K562 (cell line): ENCODE measurements around the gene ANGPTL1.

Source experiments
- CHD2 ChIP-seq: IDR thresholded peaks from 2 replicates; pipeline ENCODE4 v1.6.1; 2011; ENCODE audit warnings: low read depth, low read length
- MYBL2 ChIP-seq, 2 experiments: fragments of 450-650 bp in 1 of 2; sonication (generic) in 1 of 2; formaldehyde crosslinking in 1 of 2; IDR thresholded peaks; 2 replicates each; pipeline versions ENCODE4 v1.6.1 to v1.8.1; 2017 to 2022; ENCODE audit warnings: borderline replicate concordance in 1 of 2, inconsistent platforms in 1 of 2, low read depth in 1 of 2, mild to moderate bottlenecking in 1 of 2, missing genetic modification reagents in 1 of 2, moderate library complexity in 1 of 2
- NELFE ChIP-seq: IDR thresholded peaks from 2 replicates; pipeline ENCODE4 v1.6.1; 2011; ENCODE audit warnings: mild to moderate bottlenecking; ENCODE audit not compliant: insufficient read depth, insufficient read length
- NFE2 ChIP-seq: IDR thresholded peaks from 2 replicates; pipeline ENCODE4 v1.6.1; 2014; ENCODE audit warnings: antibody characterized with exemption, low read depth
- PHF21A ChIP-seq: fragments of 450-650 bp; IDR thresholded peaks from 2 replicates; pipeline ENCODE4 v1.6.1; 2017; ENCODE audit warnings: low read depth, borderline replicate concordance
- RNF2 ChIP-seq: sonication (generic); IDR thresholded peaks from 2 replicates; pipeline ENCODE4 v1.6.1; 2016
- SIN3A ChIP-seq, 2 experiments: fragments of 150-350 bp in 1 of 2; IDR thresholded peaks; 2 replicates each; pipeline ENCODE4 v1.6.1; 2011 to 2016; ENCODE audit warnings: borderline replicate concordance in 2 of 2, low read depth in 2 of 2, low read length in 2 of 2, mild to moderate bottlenecking in 2 of 2, moderate library complexity in 2 of 2; ENCODE audit not compliant: control insufficient read depth in 1 of 2
- SREBF2 ChIP-seq: sonication (generic); formaldehyde crosslinking; IDR thresholded peaks from 2 replicates; pipeline ENCODE4 v1.4.0; 2020; ENCODE audit warnings: mild to moderate bottlenecking, missing genetic modification reagents
- ZC3H11A ChIP-seq: IDR thresholded peaks from 2 replicates; pipeline ENCODE4 v1.6.1; 2012; ENCODE audit warnings: low read depth, low read length, improper control_type of control experiment
- ZFP1 ChIP-seq: fragments of 450-650 bp; formaldehyde crosslinking; IDR thresholded peaks from 2 replicates; pipeline ENCODE4 v1.4.0; 2020; ENCODE audit warnings: mild to moderate bottlenecking, mixed read lengths
- ZNF23 ChIP-seq: fragments of 250-450 bp; sonication (Bioruptor Pico); IDR thresholded peaks from 2 replicates; pipeline ENCODE4 v1.4.0; 2020; ENCODE audit warnings: mild to moderate bottlenecking
- ZNF263 ChIP-seq: sonication (generic); formaldehyde crosslinking; IDR thresholded peaks from 2 replicates; pipeline ENCODE4 v1.8.0; 2022; ENCODE audit warnings: mild to moderate bottlenecking, missing genetic modification reagents, borderline replicate concordance
- TF ChIP-seq, protein P1 (sequence below): sonication (generic); formaldehyde crosslinking; IDR thresholded peaks from 2 replicates; pipeline ENCODE4 v1.5.0; 2020; ENCODE audit warnings: missing genetic modification reagents

DNA sequence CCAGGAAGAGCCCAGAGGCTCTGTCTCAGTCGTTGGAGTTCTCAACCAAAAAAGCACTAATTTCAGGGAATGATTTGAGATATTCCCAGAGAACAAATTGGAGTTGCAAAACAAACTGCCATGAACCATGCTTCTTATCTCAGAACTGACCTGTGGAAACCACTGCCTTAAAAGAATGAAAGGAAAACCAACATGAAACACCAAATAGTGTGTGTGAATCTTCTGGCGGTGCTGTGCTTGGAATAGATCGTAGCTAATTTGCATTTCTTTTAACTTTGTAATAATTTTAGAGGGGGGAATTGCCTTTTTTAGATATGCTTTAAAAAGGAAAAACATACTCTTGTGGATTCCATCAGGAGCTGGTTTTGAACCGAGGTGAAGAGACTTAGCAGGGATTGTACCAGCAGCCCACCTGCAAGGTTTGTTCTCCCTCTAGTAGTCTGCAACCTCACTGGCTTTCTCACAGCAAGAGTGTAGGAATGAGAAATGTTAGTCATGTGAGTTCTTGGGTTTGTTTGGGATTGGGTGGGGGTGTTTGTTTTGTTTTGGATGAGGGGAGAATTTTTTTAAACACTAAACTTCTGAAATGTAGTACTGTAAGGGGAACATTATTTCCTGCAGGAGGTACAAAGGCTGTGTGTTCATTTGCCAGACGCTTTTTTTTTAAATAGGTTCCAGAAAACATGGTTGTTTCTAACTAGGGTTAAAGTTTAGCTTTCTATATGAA lies 45.7 kb upstream of the ANGPTL1 start:
- TF ChIP-seq MYBL2 (IDR thresholded peaks at IDR 0.05; ENCODE audit: low read depth) = no peak
- no peak for TF ChIP-seq MYBL2 (CRISPR knock-in tag; IDR thresholded peaks at IDR 0.05; ENCODE audit: borderline replicate concordance)
- TF ChIP-seq ZNF263 (CRISPR knock-in tag) = no peak
- TF ChIP-seq NELFE = no peak
- TF ChIP-seq ZNF23 = no peak
- TF ChIP-seq SREBF2 = no peak
- TF ChIP-seq PHF21A = no peak
- no peak for TF ChIP-seq SIN3A (IDR thresholded peaks at IDR 0.05; ENCODE audit: borderline replicate concordance in 2 of 2, control insufficient read depth in 1 of 2, low read depth in 2 of 2, low read length in 2 of 2)
- TF ChIP-seq CHD2 = no peak
- no peak for TF ChIP-seq ZFP1 (CRISPR knock-in tag)
- TF ChIP-seq NFE2 = no peak
- TF ChIP-seq, protein P1, sequence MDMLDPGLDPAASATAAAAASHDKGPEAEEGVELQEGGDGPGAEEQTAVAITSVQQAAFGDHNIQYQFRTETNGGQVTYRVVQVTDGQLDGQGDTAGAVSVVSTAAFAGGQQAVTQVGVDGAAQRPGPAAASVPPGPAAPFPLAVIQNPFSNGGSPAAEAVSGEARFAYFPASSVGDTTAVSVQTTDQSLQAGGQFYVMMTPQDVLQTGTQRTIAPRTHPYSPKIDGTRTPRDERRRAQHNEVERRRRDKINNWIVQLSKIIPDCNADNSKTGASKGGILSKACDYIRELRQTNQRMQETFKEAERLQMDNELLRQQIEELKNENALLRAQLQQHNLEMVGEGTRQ = no peak
- TF ChIP-seq RNF2 = no peak
- no peak for TF ChIP-seq ZC3H11A
